ENCODE data around the gene SLC15A5.

GRCh38 chr12:16211731-16212130 lies 65.8 kb downstream of the SLC15A5 start:
- TF ChIP-seq CTCF (IDR thresholded peaks at IDR 0.05) (no peak), EZH2phosphoT487 (IDR thresholded peaks at IDR 0.05) (no peak), EZH2 (IDR thresholded peaks at IDR 0.05) (no peak)

Measured in neural progenitor cell (in vitro differentiated cells).